Stimulated activated CD8-positive, alpha-beta memory T cell treated with anti-CD3 and anti-CD28 coated beads, Interleukin-7, amount 100 ng/mL, for 1 hour (primary cell): ENCODE results near the gene MIPEP.
"Not testable (repeated sequence)": the region's sequence is repeated elsewhere in the genome, so short reads cannot be mapped to it uniquely, and the experiment has no call there.

Experiments used
- DNase-seq, 2 donors: peaks; one replicate each; pipeline ENCODE4 v3.0.0-alpha.2; 2020; ENCODE audit warnings: low read depth in 2 of 2

The MIPEP gene

DNA sequence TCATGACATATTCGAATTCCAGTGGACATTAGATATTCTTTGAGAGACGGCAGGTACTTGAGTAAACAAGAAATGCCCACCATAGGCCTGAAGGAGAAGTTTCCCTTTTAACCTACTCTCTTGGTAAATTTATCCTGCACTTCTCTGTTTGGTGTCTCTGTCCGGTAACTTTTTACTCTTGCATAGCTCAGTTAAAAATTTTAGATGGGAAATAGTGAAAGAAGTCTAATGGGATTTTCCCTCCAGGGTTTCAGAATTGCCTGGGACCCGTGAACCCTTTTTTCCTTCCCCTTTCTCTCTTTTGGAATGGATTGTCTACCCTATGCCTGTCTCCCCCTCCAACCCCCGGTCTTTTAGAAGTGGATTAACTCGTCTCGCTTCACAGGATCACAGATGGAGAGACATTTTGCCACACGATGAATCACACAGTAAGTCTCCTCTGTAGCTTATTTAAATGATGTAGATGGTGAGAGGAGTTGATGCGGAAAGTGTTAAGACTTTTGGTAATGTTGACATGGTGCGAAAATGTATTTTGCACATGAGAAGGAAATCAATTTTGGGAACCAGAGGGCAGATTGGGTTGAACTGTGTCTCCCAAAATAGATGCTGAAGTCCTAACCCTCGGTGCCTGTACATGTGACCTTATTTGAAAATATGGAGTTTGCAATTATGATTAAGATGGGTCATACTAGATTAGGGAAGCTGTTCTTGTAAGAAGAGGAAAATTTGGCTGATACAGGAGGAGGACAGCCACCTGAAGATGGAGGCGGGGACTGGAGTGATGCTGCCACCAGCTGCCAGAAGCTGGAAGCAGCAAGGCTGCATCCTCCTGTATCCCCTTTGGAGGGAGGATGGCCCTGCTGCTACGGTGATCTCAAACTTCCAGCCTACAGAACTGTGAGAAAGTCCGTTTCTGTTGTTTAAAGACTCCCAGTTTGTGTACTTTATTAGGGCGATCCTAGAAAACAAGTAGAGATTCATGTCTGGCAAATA lies 711 bp upstream of the MIPEP start:
- DNase-seq, result no peak

DNA sequence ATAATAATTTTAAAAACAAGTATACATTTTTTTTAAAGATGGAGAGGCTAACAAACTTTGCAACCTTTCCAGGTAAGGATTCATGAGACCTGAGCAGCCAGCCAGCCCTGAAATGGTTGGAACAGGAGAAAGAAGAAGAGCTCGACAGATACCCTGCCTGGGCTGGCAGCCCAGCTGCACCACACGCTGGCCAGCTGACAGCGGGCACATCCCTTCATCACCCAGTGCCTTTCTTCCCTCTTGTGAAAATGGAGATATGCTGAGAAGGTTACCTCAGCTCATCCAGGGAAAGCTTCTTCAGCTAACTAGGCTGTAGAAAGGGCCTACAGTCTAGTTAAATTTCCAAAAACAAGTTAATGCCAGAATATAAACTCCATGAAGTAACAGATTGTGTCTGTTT lies 4.8 kb downstream of the MIPEP start:
- DNase-seq, result not testable (repeated sequence)

- DNase-seq, result no peak
Measured at GRCh38 chr13:23883255-23883654, 5.9 kb downstream of the MIPEP start.

DNA sequence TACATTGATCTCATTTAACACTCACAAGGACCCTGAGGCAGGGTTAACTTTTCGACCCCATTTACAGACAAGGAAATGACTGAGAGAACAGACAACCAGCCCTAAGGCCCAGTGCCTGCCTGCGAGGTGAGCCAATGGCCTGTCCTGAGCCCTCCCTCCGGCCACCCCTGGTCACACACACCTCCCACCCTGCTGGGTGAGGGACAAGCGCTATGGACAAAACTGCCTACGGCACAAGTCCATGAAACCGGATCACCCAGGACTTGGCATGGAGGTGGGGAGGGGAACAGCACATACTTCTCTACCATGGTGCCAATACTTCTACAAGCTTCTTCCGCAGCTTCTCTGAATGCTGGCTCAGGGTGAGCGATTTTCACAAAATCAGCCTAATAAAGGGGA lies 7.8 kb downstream of the MIPEP start:
- DNase-seq, result not testable (repeated sequence)

- not testable (repeated sequence) for DNase-seq
Measured at GRCh38 chr13:23880493-23881401, 8.5 kb downstream of the MIPEP start.

DNA sequence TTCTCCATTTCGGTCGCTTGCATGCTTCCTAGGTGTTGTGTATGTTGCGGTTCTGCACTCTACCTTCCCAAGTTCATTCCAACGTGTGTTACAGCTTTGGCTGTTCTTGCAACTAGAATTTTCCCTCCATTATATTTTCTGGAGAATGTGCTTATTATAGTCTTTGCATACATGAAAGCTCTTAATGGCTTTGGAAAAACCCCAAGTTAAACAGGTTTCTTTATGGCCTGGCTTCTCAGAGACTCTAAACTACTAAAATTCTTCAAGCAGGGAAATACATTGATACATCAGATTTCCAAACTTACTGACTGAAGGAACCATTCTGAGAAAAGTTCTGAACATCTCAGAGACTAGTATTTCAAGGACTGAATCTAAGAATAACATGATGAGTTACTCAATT lies 11.9 kb downstream of the MIPEP start:
- no peak for DNase-seq

DNA sequence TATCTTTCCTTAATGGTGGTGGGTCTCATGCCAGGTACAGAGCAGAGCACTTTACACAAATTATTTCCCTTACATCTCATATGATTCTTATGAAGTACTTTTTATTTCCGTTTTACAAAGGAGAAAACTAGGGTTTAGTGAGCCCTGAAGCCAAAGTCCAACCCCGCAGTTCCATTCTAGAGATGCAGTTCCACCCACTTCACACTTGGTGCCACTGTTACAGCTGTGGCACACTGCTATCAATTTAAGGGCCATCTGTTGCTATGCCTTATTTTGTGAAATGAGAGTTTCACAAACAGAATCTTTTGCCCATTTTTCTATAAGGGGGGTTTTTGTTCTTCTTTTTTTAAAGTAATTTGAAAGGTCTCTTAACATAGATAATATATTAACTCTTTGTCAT lies 12.9 kb downstream of the MIPEP start:
- no peak for DNase-seq

DNA sequence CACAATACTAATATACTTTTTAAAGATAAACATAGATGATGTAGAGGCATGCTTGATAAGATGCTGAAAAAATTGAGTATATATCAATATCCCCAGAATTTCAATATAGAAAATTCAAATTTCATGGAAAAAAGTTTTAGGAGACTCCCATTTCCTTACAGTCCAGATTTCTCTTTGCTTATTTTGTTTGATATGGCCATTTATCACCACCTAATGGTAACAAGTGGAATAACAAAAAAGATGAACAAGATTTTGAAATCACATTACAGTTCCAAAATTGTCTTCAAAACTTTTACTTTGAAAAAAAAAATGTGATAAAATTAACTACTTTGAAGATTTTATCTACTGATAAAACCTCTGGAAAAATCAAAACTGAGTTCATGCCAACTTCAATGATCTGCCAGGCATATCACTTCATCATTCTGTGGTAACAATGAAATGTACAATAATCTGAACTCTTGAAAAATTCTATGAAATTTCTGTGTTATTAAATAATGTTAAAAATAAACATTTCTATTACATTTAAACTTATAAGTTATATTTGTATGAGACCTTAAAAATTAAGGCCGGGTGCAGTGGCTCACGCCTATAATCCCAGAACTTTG lies 17.5 kb downstream of the MIPEP start:
- DNase-seq, result no peak

DNA sequence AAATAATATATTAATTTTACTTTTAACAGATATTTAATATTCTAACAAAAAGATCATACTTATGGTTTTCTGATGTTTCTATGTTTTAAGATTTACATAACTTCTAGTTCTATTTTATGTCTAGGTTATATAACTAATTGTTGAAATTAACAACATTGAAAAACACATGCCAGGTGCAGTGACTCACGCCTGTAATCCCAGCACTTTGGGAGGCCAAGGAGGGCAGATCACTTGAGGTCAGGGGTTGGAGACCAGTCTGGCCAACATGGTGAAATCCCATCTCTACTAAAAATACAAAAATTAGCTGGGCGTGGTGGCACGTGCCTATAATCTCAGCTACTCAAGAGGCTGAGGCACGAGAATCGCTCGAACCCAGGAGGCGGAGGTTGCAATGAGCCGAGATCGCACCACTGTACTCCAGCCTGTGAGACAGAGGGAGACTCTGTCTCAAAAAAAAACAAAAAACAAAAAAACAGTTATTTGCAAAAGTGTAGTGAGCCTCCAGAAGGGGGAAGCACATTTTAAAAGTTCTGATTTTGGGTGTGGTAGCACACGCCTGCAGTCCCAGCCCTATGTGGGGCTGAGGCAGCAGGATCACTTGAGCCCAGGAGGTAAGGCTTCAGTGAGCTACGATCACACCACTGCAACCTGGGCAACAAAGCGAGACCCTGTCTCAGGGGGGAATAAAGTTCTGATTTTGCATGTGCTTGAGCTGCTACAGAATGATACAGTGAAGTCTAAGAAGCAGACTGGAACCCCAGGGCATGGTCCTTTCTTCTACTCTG lies 18.7 kb downstream of the MIPEP start:
- DNase-seq, result no peak

GRCh38 chr13:23868521-23868920 lies 20.7 kb downstream of the MIPEP start:
- no peak for DNase-seq

- no peak for DNase-seq
Measured at GRCh38 chr13:23867027-23867491, 22.1 kb downstream of the MIPEP start.

DNA sequence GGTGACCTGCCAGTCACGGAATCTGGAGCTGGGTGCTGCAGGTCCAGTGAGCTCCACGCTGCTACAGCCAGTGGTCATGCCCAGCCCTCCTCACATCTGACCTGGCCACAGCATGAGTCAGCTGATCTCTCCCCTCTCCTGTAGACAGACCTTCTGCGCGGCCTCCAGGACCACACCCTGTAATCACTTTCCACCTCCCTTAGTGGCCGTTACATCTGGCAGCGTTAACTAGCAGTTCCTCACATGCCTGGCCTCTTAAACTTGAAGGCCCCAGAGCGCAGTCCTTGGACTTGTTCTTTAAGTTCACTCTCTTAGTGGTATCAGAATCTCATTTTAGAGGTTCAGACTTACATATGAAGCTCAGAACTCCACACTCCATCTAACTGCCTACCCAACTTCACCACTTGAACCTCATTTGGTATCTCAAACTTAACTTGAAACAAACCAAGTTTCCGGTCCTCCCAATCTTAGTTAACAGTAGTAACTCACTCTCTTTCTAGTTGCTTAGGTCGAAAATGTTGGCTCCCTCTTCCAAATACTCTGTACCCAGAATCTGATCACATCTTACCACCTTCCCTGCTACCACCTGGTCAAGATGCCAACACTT lies 22.7 kb downstream of the MIPEP start:
- no peak for DNase-seq

DNA sequence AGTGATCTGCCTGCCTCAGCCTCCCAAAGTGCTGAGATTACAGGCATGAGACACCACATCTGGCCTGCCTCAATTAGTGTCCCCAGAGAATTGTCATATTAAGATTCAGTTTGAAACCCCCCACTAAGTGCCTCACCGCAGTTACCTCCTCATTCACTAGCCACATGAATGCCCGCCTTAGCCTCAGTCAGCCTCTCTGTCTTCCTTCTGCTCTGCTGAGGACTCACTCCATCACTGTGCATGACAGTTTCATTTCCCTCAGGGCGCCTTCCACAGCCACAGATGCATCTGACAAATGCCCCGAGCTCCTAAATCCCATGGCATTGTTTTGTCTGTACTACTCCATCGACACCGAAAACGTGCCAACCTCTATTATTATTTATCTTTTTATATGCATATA lies 23.3 kb downstream of the MIPEP start:
- DNase-seq, result no peak

DNA sequence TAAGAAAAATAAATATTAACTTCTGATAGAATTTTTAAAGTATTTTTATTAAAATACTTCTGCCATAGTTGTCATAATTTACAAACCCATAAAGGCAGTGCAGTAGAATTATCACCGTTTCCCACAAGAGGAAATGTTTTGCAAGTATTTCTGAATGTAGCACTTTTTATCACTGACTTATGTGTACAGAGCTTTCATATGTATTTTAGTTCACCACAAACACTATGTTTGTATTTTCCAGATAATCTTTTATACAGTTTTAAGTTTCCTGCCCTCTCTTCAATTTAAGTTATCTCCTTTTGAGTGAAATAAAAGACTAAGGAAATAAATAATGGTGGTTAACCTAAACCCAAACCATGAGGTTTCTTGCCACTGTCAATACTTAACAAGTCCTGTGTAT lies 24.2 kb downstream of the MIPEP start:
- no peak for DNase-seq

DNA sequence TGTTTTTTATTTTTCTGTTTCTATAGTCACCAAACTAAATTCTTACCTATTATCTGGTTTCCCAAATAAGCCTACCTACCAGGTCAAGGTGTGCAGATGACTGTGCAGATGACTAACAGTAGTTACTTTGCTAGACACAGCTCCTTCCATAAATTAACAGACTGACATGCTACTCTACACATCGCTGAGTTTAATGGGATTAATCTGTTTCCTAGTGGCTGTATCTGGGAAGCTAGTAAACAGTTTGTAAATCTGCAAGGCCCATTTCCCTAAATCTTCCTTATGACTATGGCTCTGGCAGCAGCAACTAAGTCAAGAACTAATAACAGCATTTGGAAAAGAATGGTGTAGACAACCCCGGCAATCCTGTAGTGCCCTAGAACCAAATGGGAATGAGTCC lies 27.9 kb downstream of the MIPEP start:
- DNase-seq, result no peak

DNA sequence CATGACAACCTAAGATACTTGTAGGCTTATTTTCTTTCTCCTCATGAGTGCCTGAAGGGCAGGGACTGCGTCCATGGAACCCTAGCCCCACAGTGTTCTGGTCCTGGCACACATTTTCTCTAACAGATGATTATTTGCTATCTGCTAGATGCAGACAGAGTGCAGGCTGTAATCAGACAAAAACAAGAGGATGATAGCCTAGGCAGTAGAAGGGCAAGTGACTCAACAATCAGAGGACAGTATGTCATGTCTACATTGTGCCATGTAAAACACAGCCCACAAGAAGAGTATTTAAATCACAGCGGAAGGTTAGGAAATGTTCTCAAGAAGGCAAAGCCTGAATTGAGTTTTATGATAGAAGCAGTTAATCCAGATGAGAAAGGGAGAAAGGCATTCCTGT lies 29.3 kb downstream of the MIPEP start:
- no peak for DNase-seq

DNA sequence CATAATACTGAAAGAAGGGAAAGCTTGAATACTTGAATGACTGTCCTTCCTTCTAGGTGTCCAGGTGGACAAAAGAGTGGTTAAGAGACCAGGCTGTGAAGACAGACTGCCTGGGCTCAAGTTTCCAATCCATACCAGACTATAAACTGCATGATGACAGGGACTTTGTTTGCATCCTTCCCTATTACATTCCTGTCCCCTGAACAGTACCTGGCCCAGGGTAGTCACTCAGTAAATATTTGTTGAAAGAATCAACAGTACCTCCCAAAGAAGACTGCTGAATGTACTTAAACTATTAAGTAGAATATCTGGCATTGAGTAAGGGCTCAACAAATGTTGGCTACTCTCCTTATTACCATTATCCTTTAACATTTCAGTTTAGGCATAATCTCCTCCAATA lies 29.7 kb downstream of the MIPEP start:
- DNase-seq, result no peak

- DNase-seq, result no peak
Measured at GRCh38 chr13:23858546-23858945, 30.7 kb downstream of the MIPEP start.

- no peak for DNase-seq
Measured at GRCh38 chr13:23856008-23856750, 33.0 kb downstream of the MIPEP start.

- no peak for DNase-seq
Measured at GRCh38 chr13:23855360-23855759, 33.8 kb downstream of the MIPEP start.
